ENCODE data around the gene WWOX.

WWOX gene

GRCh38 chr16:78742501-78743283 lies 643.2 kb downstream of the WWOX start:
- DNase-seq (ENCODE audit: low spot score), result no peak

GRCh38 chr16:78743556-78743955 lies 644.1 kb downstream of the WWOX start:
- DNase-seq (ENCODE audit: low spot score), result no peak

- DNase-seq (ENCODE audit: low spot score), result no peak
Measured at GRCh38 chr16:78744099-78744498, 644.6 kb downstream of the WWOX start.

GRCh38 chr16:78744796-78745107 lies 645.3 kb downstream of the WWOX start:
- DNase-seq (ENCODE audit: low spot score), result no peak

GRCh38 chr16:78745108-78746019 lies 645.9 kb downstream of the WWOX start:
- DNase-seq (ENCODE audit: low spot score), result no peak

GRCh38 chr16:78746718-78747117 lies 647.3 kb downstream of the WWOX start:
- DNase-seq (ENCODE audit: low spot score), result no peak

GRCh38 chr16:78748220-78748929 lies 648.9 kb downstream of the WWOX start:
- DNase-seq (ENCODE audit: low spot score), result no peak

GRCh38 chr16:78749745-78750268 lies 650.4 kb downstream of the WWOX start:
- no peak for DNase-seq (ENCODE audit: low spot score)

GRCh38 chr16:78750611-78751010 lies 651.2 kb downstream of the WWOX start:
- no peak for DNase-seq (ENCODE audit: low spot score)

GRCh38 chr16:78751601-78752000 lies 652.1 kb downstream of the WWOX start:
- DNase-seq (ENCODE audit: low spot score), result no peak

GRCh38 chr16:78754713-78755112 lies 655.3 kb downstream of the WWOX start:
- no peak for DNase-seq (ENCODE audit: low spot score)

- DNase-seq (ENCODE audit: low spot score), result no peak
Measured at GRCh38 chr16:78755751-78756661, 656.6 kb downstream of the WWOX start.

GRCh38 chr16:78759596-78759995 lies 660.1 kb downstream of the WWOX start:
- no peak for DNase-seq (ENCODE audit: low spot score)

- DNase-seq (ENCODE audit: low spot score), result no peak
Measured at GRCh38 chr16:78760611-78761010, 661.2 kb downstream of the WWOX start.

- DNase-seq (ENCODE audit: low spot score), result no peak
Measured at GRCh38 chr16:78761427-78761826, 662.0 kb downstream of the WWOX start.

GRCh38 chr16:78762222-78762621 lies 662.8 kb downstream of the WWOX start:
- no peak for DNase-seq (ENCODE audit: low spot score)

- no peak for DNase-seq (ENCODE audit: low spot score)
Measured at GRCh38 chr16:78763821-78764440, 664.5 kb downstream of the WWOX start.

GRCh38 chr16:78764478-78764877 lies 665.0 kb downstream of the WWOX start:
- DNase-seq (ENCODE audit: low spot score), result no peak

- DNase-seq (ENCODE audit: low spot score), result no peak
Measured at GRCh38 chr16:78768226-78768625, 668.8 kb downstream of the WWOX start.

- DNase-seq (ENCODE audit: low spot score), result no peak
Measured at GRCh38 chr16:78768718-78769117, 669.3 kb downstream of the WWOX start.

Measured in AG08395 (cell line).